CD4-positive, alpha-beta T cell treated with Interleukin-10 for 1 hour (primary cell): ENCODE measurements around the gene SYNE1.

ENCODE experiments used
- DNase-seq: peaks from one replicate; pipeline ENCODE4 v3.0.0-alpha.2; 2020

SYNE1 gene

GRCh38 chr6:152404936-152405595, 232.1 kb downstream of the SYNE1 start:
- no peak for DNase-seq

DNA sequence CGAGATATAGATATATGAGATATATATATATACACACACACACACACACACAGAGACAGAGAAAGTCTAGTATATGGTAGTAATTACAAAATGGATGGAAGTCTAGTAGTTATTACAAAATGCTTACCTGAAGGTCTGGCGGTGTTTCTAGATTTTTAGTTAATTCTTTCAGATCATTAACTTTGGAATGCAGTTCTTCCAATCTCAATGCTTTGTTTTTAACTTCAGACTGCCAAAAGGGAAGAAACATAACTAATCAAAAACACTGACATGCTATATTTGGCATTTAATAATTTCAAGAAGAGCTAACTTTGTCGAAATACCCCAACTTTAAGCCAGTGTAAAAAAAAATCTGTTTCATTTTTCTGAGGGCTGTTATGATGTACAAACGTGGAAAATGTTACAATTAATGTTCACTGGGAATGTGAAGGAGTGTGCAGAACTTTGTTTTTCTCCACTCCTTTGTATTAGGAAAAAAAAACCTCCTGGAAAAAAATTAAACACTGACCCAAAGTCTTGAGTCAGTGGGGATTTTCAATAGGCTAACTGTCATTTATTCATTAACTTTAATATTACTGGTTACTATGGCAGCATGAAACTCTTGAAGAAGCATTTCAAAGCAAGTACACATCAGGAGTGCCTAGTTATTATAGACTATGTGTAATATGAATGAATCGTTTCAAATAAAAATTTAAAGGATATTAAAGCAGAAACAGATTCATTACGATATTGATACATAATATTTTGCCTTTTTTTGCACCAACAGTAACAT, 232.9 kb downstream of the SYNE1 start:
- no peak for DNase-seq

DNA sequence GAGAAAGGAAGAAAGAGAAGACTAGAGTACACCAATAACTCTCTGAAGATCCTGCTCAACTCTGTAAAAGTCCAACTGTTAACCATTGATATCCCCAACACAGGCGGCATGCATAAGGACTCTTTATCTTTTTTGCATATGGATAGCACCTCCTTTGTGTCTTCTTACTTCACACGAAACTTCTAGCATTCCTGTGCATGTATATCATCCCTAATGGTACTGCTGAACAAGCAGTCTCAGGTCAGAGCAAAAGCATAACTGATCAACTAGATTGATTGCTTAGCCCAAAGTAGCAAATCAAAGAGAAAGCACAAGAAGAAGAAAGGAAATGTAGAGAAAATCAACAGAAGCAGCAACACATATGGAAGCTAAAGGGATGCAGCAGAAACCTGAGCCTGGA, 234.4 kb downstream of the SYNE1 start:
- no peak for DNase-seq

DNA sequence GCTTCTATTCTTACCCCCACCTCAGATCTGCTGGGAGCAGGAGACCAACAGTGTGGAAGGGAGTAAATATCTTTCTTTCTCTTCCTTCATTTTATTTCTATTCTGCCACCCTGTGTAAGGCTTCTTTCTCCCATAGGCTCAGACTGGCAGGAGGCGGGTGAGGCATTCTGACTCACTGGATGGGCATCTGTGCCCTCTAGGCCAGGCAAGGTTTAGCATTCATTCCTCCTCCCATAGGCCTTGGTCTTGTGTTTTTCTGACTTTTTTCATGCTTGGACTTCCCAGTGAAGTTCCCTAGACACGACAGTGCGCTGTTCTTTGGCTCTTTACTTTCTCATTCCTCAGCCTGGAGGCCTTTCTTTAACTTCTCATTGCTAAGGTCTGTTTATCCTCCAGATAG, 235.2 kb downstream of the SYNE1 start:
- DNase-seq: no peak

DNA sequence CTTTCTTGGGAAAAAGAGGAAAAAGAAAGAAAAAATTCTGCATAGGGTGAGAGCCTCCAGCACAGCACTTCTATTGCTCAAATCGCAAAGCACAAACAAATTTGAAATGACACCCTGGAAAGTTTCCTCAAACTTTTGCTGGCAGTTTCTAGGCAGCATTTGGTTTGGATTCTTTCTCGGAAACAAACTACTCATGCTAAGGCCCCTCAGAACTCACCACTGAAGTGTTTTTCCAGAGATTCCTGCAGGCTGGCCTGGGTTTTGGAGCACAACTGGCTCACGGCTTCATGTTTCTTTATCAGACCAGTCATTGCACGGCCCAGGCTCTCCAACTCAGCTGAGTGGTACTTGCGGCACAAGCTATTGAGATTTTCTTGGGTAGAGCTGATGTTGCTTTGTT, 237.8 kb downstream of the SYNE1 start:
- DNase-seq: no peak

DNA sequence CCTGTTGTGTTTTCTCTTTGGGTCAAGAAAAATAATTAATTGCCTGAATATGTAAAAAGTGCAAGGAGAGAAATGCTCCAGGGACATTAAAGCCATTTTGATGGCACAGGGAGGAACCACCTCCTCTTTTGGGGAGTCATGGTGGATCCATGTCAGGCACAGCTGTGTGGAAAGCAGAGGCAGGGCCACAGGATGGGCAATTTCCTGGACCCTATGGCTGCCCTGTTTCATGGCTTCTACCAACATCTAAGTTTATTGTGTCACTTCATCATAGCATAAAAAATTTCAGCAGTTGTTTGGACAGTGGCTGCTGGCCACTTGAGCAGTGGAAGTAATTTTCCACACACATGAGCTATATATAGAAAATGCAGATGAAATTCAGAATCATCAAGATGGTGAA, 238.2 kb downstream of the SYNE1 start:
- DNase-seq: no peak

DNA sequence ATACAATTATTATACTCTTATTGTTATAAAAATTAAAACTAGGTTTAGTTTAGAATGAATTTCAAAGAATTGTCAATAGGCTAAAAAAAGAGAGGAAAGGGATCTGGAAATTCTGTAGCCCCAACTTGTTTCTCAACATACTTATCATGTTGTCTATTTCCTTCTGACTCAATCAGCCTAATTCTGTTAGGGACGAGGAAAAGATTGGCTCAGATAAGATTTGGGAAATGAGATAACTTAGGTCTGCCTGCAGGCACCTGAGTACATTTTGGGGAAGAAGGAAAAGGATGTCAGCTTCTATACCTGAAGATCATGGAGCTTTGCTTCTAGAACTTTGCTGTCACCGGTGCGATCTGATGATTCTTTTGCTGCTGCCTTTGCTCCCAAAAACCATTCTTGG, 238.8 kb downstream of the SYNE1 start:
- DNase-seq: no peak

DNA sequence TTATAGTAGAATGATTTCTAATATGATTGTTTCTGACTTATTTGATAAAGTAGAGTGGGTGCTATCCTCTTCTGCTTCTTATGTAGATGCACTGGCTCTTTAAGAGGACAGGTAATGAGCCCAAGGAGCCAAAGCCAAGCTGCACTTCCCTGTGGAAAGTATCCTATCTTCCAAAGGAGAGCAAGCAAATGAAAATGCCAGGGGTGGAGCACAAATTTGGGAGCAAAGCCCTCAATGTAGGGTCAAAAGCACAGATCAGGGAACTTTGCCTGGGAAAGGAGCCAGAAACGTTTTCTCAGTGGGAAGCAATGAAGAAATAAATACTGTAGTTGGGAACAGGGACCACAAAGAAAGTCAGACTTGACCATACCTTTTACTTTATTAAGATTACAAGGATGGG, 242.9 kb downstream of the SYNE1 start:
- DNase-seq: no peak

DNA sequence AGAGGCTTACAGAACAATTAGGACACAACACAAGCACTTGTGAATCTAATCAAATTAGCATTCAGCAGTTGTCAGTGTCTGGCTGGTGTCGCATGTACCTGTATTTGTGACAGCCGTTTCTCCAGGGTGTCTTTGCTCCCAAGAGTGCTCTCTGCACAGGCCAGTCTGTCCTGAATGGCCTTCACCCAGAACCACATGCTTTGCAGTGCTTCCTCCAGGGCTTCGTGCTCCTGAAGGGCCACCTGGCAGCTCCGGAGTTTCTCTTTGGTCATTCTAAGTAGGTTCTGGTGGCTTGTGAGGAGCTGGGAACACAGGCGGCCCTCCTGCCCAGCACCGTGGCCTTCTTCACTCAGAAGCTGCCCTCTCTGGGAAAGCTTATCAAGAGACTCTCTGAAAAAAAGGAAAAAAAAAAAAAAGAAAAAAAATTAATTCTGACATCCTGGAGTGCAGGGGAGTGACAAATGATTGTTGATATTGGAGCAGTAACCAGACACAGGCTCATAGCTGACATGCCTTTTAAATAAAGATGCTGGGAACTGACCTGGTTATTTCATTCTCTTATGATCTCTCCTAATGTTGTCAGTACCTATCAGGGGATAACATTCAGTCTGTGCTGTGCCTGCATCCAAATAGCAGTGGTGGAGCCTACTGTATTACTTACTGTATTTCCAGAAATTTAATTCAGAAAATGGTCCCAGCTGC, 245.8 kb downstream of the SYNE1 start:
- DNase-seq: no peak

- no peak for DNase-seq
Observed at GRCh38 chr6:152387091-152387490, 250.1 kb downstream of the SYNE1 start.

DNA sequence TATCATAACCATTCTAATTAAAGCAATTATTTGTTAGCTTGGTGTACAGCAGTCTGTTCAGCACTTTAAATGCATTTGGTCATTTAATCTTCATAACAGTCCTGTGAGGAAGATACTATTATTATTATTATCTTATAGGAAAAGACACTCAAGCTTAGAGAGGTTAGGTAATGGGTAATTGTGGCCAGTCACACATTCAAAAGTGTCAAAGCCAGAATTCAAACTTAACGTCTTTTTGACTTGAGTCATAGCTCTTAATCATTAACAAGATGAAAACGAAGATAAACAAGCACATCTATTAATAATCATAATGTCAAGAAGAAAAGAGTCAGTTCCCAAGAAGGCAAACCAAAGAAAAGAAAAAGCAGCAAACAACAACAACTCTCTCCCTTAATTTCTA, 251.0 kb downstream of the SYNE1 start:
- DNase-seq: no peak

GRCh38 chr6:152380993-152381898, 255.9 kb downstream of the SYNE1 start:
- no peak for DNase-seq

GRCh38 chr6:152380351-152380767, 256.8 kb downstream of the SYNE1 start:
- no peak for DNase-seq

GRCh38 chr6:152379423-152379822, 257.7 kb downstream of the SYNE1 start:
- DNase-seq: no peak

GRCh38 chr6:152378169-152378568, 259.0 kb downstream of the SYNE1 start:
- no peak for DNase-seq

GRCh38 chr6:152375197-152375596, 262.0 kb downstream of the SYNE1 start:
- no peak for DNase-seq

DNA sequence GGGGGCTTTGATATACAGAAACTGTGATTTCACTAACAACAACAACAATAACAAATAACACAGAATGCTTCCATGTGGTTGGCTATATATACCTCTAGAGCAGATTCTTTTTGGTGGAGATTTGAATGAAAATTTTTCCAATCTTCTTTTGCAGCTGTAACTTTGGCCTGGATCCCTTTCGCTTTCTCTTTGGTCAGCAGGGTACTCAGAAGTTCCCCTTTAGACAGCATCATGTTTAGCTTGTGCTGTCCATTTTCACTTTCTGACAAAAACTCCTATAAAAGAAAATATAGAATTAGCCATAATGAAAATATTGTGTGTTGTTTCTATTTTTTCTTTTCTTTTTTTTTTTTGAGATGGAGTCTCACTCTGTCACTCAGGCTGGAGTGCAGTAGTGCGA, 264.2 kb downstream of the SYNE1 start:
- DNase-seq: no peak

DNA sequence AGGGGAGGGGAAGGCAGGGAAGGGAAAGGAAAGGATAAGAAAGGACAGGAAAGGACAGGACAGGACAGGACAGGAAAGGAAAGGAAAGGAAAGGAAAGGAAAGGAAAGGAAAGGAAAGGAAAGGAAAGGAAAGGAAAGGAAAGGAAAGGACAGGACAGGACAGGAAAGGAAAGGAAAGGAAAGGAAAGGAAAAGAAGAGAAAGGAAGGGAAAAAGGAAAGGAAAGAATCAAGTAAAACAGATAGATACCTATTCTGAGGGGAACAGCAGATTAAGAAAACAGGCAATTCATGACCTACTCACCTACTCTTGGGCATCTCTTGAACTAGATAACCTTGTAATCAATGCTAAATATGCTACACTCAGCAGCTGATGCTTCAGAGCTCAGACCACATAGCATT, 265.4 kb downstream of the SYNE1 start:
- no peak for DNase-seq

DNA sequence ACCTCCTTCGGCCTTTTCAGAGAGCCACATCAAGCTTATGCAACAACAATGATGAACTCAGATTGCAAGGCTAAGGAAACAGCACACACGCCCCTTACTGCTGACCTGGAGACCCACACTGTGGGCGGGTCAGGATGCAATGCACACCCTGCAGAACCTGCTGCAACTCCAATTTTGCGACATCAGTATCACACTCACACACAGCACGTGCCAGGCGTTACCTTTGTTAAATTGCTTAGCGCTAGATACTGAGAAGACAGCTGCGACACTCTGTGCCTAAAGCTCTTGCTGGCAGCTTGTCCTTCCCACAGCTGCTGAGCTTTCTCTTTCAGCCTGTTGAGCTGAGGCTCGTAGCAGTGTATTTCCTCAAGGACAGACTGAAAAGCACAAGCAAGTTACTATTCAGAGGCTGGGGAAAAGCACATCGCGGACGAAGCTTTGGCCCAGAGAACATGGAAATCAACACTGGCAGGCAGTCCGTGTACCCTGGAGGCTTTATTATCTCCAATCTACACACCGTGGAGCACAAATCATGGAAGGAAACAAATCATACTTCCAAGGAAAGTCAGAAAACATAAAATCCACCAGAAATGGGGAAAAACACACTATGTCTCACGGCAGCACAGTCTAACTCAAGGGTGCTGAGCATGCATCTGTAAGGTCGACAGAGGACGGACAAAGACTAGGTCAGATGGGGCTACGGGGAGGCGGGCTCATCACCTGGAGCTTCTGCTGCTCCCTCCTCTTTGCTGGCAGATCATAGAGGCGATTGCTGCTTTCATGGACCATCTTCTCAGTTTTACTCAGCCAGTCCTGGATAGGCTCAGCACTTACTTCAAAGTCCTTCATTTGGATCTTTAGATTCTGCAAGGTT, 268.2 kb downstream of the SYNE1 start:
- DNase-seq: no peak

DNA sequence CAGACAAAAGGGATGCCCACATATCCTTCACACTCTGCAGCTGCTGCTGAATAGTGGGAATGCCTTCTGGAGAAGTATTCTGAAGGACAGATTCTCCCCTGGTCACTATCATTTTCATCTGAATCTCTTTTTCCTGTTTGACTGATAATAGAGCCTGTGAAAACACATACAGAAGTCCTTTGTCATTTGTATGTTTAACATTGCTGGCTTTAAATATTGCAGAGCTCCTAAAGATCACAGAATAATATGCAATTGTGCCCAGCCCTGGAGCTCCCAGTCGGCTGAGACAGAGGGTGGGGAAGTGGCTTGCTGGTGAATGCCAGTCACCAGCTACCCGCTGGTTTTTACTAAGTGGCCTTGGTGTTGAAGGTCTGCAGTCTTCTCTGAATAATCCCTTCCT, 272.3 kb downstream of the SYNE1 start:
- DNase-seq: no peak

DNA sequence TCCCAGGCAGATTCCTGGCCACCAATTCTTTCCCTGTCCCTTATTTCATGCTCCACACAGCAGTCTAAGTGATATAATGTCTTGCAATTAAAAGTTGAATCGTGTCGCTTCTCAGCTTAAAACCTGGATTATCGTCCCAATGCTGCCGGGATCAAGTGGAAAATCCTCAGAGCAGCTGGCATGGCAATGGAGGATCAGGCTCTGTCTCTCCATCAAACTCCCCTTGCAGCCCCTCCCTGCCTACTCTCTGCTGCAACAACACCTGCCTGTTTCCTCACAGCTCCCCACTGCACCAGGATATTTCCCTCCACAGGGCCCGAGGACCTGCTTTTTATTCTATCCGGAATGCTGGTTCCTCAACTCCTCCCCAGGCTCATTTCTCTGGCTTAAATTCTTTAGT, 277.1 kb downstream of the SYNE1 start:
- DNase-seq: no peak

- peak; percentile 37 for DNase-seq
Observed at GRCh38 chr6:152356662-152357061, 280.5 kb downstream of the SYNE1 start.
